ENCODE measurements around the gene S1PR2. TPM values are rescaled to one million over a fixed set of nuclear protein-coding genes. Genes with fewer than 3 reads are reported as not detected.
A peak's percentile ranks its signal among the peaks of the same experiment; 100 is the strongest.
"Not testable (repeated sequence)": the region's sequence is repeated elsewhere in the genome, so short reads cannot be mapped to it uniquely, and the experiment has no call there.

The S1PR2 gene
- total and polyA plus RNA-seq, 4 donors, result 3.3 to 14.3 (median 7.0) TPM

DNA sequence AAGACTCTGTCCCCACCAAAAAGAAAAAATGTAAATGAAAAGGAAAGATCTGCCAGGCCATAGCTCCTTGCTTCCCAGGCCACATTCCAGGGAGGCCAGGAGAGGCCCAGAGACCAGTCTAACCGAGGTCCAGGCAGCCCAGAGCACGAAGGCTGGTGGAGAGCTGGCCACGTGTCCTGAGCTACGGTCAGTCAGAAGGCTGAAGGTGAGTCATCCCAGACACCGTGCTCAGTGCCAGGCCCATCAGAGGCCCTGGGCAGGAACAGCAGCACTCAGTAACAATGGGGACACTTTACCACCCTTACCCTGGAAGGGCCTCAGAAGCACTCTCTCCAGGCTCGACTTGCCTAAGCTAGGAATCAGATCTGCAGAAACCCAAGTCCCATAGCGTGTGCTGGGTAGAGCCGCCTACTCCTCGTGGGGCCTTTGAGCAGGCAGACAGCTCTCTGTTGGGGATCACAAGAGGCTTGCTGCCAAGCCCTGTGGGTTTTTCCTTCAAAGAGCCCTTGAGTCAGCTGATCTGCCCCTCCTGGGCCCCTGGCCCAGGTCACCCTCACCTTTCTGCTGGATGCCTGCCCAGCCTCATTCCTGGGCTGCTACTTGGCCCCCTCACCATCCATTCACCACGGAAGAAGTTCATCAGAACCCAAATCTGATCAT, 24.8 kb downstream of the S1PR2 start:
- WGBS, 2 donors, result 78 to 79% methylated on average over 10 of the region's 10 CpGs
- intact Hi-C loops (cut with DNase I), result no loop called here
- Histone ChIP-seq H3K27ac (ENCODE audit: low read depth in 1 of 2, low read length in 2 of 2) (no peak overlapping the region), H3K4me1 (ENCODE audit: control insufficient read depth in 1 of 2, insufficient read depth in 2 of 2, low read length in 2 of 2) (no peaks in the 10 kb centered on the region), H3K9me3 (ENCODE audit: control insufficient read depth, low read length) (peaks cover 2% of the 10 kb centered on the region), H3K36me3 (ENCODE audit: control insufficient read depth in 1 of 2, insufficient read depth in 2 of 2, low read length in 1 of 2) (no peaks in the 10 kb centered on the region), H3K27me3 (ENCODE audit: control insufficient read depth in 1 of 2, insufficient read depth in 2 of 2, low read length in 1 of 2) (no peaks in the 10 kb centered on the region), H3K4me3 (ENCODE audit: low read length in 2 of 2) (no peak overlapping the region)
- DNase-seq, result no peak
- ATAC-seq (ENCODE audit: low FRiP score), result no peak

DNA sequence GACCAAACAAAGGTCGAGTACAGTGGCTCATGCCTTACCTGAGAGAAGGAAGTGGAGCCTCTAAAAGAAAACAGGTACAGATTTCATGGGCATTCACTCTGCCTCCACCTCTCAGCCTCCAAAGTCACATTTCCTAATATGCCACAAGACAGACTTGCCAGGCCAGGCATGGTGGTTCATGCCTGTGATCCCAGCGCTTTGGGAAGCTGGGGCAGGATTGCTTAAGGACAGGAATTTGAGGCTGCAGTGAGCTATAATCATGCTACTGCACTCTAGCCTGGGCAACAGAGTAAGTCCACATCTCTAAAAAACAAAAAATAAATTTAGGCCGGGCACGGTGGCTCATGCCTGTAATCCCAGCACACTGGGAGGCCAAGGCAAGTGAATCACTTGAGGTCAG, 25.5 kb downstream of the S1PR2 start:
- no peaks in the 10 kb centered on the region for H3K27me3 ChIP-seq (ENCODE audit: control insufficient read depth in 1 of 2, insufficient read depth in 2 of 2, low read length in 1 of 2)
- no peaks in the 10 kb centered on the region for H3K36me3 ChIP-seq (ENCODE audit: control insufficient read depth in 1 of 2, insufficient read depth in 2 of 2, low read length in 1 of 2)
- no peak overlapping the region for H3K4me3 ChIP-seq (ENCODE audit: low read length in 2 of 2)
- DNase-seq (no peak), ATAC-seq (ENCODE audit: low FRiP score) (no peak)
- 94 to 98% methylated on average over 4 of the region's 4 CpGs for WGBS, 2 donors
- no peaks in the 10 kb centered on the region for H3K4me1 ChIP-seq (ENCODE audit: control insufficient read depth in 1 of 2, insufficient read depth in 2 of 2, low read length in 2 of 2)
- H3K9me3 ChIP-seq (ENCODE audit: control insufficient read depth, low read length), result peaks cover 2% of the 10 kb centered on the region
- intact Hi-C loops (cut with DNase I), result no loop called here
- H3K27ac ChIP-seq (ENCODE audit: low read depth in 1 of 2, low read length in 2 of 2), result no peak overlapping the region

DNA sequence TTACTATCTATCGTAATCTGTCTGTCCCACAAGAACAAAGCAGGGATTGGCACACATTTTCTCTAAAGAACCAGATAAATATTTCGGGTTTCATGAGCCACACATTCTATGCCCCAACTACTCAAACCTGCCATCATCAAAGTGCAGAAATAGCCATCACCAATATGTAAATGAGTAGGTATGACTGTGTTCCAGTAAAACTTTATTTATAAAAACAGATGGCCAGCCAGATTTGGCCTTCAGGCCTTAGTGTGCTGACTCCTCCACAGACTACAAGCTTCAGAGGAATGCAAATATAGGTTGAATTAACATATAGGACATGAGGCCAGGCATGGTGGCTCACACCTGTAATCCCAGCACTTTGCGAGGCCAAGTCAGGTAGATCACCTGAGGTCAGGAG, 27.4 kb downstream of the S1PR2 start:
- Histone ChIP-seq H3K9me3 (ENCODE audit: control insufficient read depth, low read length) (peaks cover 2% of the 10 kb centered on the region), H3K4me3 (ENCODE audit: low read length in 2 of 2) (no peak overlapping the region), H3K4me1 (ENCODE audit: control insufficient read depth in 1 of 2, insufficient read depth in 2 of 2, low read length in 2 of 2) (no peaks in the 10 kb centered on the region), H3K27ac (ENCODE audit: low read depth in 1 of 2, low read length in 2 of 2) (no peak overlapping the region), H3K27me3 (ENCODE audit: control insufficient read depth in 1 of 2, insufficient read depth in 2 of 2, low read length in 1 of 2) (no peaks in the 10 kb centered on the region), H3K36me3 (ENCODE audit: control insufficient read depth in 1 of 2, insufficient read depth in 2 of 2, low read length in 1 of 2) (no peaks in the 10 kb centered on the region)
- intact Hi-C loops (cut with DNase I), result no loop called here
- no peak for ATAC-seq (ENCODE audit: low FRiP score)
- 94 to 96% methylated on average over 3 of the region's 3 CpGs for WGBS, 2 donors
- no peak for DNase-seq

DNA sequence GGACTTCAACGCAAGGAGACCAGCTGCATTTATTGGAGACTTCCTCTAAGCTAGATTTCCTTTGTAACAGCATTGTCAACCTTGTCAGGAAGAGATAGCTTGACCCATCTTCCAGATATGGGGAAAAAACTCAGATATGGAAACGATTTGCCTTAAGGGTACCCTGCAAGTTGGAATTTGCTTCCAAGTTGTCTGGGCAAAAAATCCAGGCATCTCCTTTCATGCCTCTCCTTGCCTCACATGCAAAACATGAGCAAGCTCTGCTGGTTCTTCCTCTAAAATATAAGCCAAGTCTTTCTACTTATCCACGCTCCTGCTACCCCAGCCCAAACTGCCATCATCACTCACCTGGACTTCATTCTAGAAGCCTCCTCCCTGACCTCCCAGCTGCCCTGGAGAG, 30.0 kb downstream of the S1PR2 start:
- Histone ChIP-seq H3K4me1 (ENCODE audit: control insufficient read depth in 1 of 2, insufficient read depth in 2 of 2, low read length in 2 of 2) (no peaks in the 10 kb centered on the region), H3K4me3 (ENCODE audit: low read length in 2 of 2) (no peak overlapping the region), H3K27me3 (ENCODE audit: control insufficient read depth in 1 of 2, insufficient read depth in 2 of 2, low read length in 1 of 2) (no peaks in the 10 kb centered on the region), H3K27ac (ENCODE audit: low read depth in 1 of 2, low read length in 2 of 2) (no peak overlapping the region), H3K9me3 (ENCODE audit: control insufficient read depth, low read length) (no peaks in the 10 kb centered on the region), H3K36me3 (ENCODE audit: control insufficient read depth in 1 of 2, insufficient read depth in 2 of 2, low read length in 1 of 2) (no peaks in the 10 kb centered on the region)
- no peak for DNase-seq
- WGBS, 2 donors, result 69 to 83% methylated on average over 3 of the region's 3 CpGs
- intact Hi-C loops (cut with DNase I), result no loop called here
- no peak for ATAC-seq (ENCODE audit: low FRiP score)

DNA sequence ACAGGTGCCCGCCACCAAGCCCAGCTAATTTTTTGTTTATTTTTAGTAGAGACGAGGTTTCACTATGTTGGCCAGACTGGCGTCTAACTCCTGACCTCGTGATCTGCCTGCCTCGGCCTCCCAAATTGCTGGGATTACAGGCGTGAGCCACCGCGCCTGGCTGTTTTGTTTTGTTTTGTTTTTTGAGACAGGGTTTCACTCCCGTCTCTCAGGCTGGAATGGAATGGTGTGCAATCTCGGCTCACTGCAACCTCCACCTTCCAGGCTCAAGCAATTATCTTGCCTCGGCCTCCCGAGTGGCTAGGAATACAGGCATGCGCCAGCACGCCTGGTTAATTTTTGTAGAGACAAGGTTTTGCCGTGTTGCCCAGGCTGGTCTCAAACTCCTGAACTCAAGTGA, 31.0 kb downstream of the S1PR2 start:
- WGBS, 2 donors, result 82 to 87% methylated on average over 15 of the region's 15 CpGs

DNA sequence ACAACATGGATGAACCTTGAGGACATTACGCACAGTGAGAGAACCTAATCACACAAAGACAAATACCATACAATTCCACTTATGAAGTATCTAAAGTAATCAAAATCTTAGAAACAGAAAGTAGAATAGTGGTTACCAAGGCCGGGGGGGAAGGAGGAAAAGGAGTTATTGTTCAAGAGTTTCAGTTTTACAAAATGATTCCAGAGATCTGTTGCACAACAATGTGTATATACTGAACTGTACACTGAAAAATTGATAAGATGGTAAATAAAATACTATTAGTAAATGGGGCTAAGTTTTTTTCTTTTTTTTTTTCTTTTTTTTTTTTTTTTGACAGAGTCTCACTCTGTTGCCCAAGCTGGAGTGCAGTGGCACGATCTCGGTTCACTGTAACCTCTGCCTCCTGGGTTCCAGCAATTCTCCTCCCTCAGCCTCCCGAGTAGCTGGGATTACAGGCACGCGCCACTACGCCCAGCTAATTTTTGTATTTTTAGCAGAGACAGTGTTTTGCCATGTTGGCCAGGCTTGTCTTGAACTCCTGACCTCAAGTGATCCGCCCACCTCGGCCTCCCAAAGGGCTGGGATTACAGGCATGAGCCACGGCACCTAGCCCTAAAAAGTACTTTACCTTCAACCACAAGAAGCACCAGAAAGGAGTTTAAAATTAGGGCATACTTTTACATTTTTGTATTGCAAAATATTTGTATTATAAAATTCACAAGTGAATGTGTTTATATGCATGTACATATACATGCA, 32.1 kb downstream of the S1PR2 start:
- DNase-seq; H3K27me3 ChIP-seq (ENCODE audit: control insufficient read depth in 1 of 2, insufficient read depth in 2 of 2, low read length in 1 of 2); H3K4me1 ChIP-seq (ENCODE audit: control insufficient read depth in 1 of 2, insufficient read depth in 2 of 2, low read length in 2 of 2); H3K9me3 ChIP-seq (ENCODE audit: control insufficient read depth, low read length); H3K27ac ChIP-seq (ENCODE audit: low read depth in 1 of 2, low read length in 2 of 2); H3K36me3 ChIP-seq (ENCODE audit: control insufficient read depth in 1 of 2, insufficient read depth in 2 of 2, low read length in 1 of 2); H3K4me3 ChIP-seq (ENCODE audit: low read length in 2 of 2); ATAC-seq (ENCODE audit: low FRiP score); intact Hi-C loops (cut with DNase I): not testable (repeated sequence)
- WGBS, 2 donors, result 67 to 72% methylated on average over 11 of the region's 11 CpGs

More for the DNA sequence above, 31.0 kb downstream of the S1PR2 start:
- H3K27ac ChIP-seq (ENCODE audit: low read depth in 1 of 2, low read length in 2 of 2); H3K4me3 ChIP-seq (ENCODE audit: low read length in 2 of 2); intact Hi-C loops (cut with DNase I); H3K36me3 ChIP-seq (ENCODE audit: control insufficient read depth in 1 of 2, insufficient read depth in 2 of 2, low read length in 1 of 2); DNase-seq; H3K4me1 ChIP-seq (ENCODE audit: control insufficient read depth in 1 of 2, insufficient read depth in 2 of 2, low read length in 2 of 2); ATAC-seq (ENCODE audit: low FRiP score); H3K9me3 ChIP-seq (ENCODE audit: control insufficient read depth, low read length); H3K27me3 ChIP-seq (ENCODE audit: control insufficient read depth in 1 of 2, insufficient read depth in 2 of 2, low read length in 1 of 2): not testable (repeated sequence)

DNA sequence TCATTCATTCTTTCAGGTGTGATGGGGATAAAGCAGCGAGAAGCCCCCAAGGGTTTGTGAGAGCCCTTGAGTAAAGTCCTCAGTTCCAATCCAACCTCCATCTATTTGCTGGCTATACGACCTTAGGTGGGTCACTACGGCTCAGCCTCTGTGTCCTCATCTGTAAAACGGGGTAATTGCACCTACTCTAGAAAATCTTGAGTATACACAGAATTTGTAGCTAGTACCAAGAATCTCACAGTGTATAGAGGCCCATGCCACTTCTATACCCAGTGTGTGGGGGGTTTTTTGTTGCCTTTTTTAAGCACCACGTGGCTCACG, 36.0 kb downstream of the S1PR2 start:
- Histone ChIP-seq H3K36me3 (ENCODE audit: control insufficient read depth in 1 of 2, insufficient read depth in 2 of 2, low read length in 1 of 2) (no peaks in the 10 kb centered on the region), H3K4me1 (ENCODE audit: control insufficient read depth in 1 of 2, insufficient read depth in 2 of 2, low read length in 2 of 2) (no peaks in the 10 kb centered on the region), H3K27ac (ENCODE audit: low read depth in 1 of 2, low read length in 2 of 2) (no peak overlapping the region), H3K9me3 (ENCODE audit: control insufficient read depth, low read length) (no peaks in the 10 kb centered on the region), H3K4me3 (ENCODE audit: low read length in 2 of 2) (peak overlapping the region in 1 of 2 donors; percentile 69), H3K27me3 (ENCODE audit: control insufficient read depth in 1 of 2, insufficient read depth in 2 of 2, low read length in 1 of 2) (no peaks in the 10 kb centered on the region)
- WGBS, 2 donors, result 20 to 21% methylated on average over 6 of the region's 6 CpGs
- intact Hi-C loops (cut with DNase I), result loop anchor here in 1 of 2 donors (2.0 kb wide), 1 partner anchor 56 kb away; no protein-coding TSS in a partner anchor
- no peak for ATAC-seq (ENCODE audit: low FRiP score)
- DNase-seq, result no peak

DNA sequence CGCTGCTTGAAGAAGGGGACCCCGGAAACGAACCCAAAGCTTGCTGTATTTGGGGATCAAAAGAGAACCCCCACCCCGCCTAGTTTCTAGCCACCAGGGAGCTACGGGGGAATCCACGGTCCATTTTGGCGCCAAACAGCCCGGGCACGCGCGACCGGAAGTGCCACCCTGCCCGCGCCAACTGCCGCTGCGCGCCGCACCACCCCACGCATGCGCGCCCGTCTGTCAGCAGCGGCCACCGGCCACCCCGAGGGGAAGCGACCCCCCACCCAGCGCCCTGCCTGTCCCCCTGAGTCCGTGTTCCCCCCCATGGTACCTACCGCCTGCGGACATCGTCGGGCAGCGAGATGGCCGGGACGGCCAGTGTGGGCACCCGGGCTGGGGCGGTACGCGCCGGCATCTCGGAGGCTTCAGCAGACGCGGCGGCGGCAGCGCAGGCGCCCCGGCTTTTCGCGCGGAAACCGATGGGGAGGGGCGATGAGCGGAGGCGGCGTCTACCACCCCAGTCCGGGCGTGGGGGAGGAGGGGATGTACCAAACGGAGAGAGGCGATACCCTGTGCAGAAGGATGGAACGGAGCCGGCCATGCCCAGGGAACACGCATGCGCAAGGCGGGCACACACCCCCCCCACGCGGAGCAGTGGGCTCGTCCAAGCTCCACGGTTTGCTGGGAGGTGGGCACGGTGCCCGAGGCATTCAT, 36.5 kb downstream of the S1PR2 start, which contains the start of gene DNMT1:
DNMT1 (minus strand) TSS at position 454 of the 699 bp plus-strand sequence; CDS start at position 400, 54 bp downstream.
- no peaks in the 10 kb centered on the region for H3K27me3 ChIP-seq (ENCODE audit: control insufficient read depth in 1 of 2, insufficient read depth in 2 of 2, low read length in 1 of 2)
- H3K4me1 ChIP-seq (ENCODE audit: control insufficient read depth in 1 of 2, insufficient read depth in 2 of 2, low read length in 2 of 2), result no peaks in the 10 kb centered on the region
- H3K27ac ChIP-seq (ENCODE audit: low read depth in 1 of 2, low read length in 2 of 2), result peak within 1 kb of the TSS in 1 of 2 donors; percentile 43
- intact Hi-C loops (cut with DNase I), result loop anchor here in 1 of 2 donors (2.0 kb wide), 1 partner anchor 56 kb away; no protein-coding TSS in a partner anchor
- H3K4me3 ChIP-seq (ENCODE audit: low read length in 2 of 2), result peak within 1 kb of the TSS; percentile 49 to 69
- WGBS, 2 donors, result 0% methylated on average over 71 of the region's 71 CpGs
- peak; percentile 97 for ATAC-seq (ENCODE audit: low FRiP score)
- H3K36me3 ChIP-seq (ENCODE audit: control insufficient read depth in 1 of 2, insufficient read depth in 2 of 2, low read length in 1 of 2), result no peaks in the 10 kb centered on the region
- peak; percentile 98 to 99 for DNase-seq
- no peaks in the 10 kb centered on the region for H3K9me3 ChIP-seq (ENCODE audit: control insufficient read depth, low read length)

Data from aorta (tissue), 5 donors.